Measurements from ENCODE around the gene CFAP73.
"Not testable (repeated sequence)": the region's sequence is repeated elsewhere in the genome, so short reads cannot be mapped to it uniquely, and the experiment has no call there.

Gene CFAP73

GRCh38 chr12:113115455-113116126 is 33.9 kb upstream of the CFAP73 start:
- Mint-ChIP-seq H3K4me1 (no peaks in the 10 kb centered on the region), H3K36me3 (ENCODE audit: low read depth) (no peaks in the 10 kb centered on the region), H3K27ac (no peak overlapping the region), H3K9me3 (no peaks in the 10 kb centered on the region), H3K27me3 (ENCODE audit: low read depth) (peaks cover 29% of the 10 kb centered on the region), H3K4me3 (no peak overlapping the region)
- no peak for TF ChIP-seq CTCF (IDR thresholded peaks at IDR 0.05; ENCODE audit: unreplicated experiment in 3 of 3)

- Mint-ChIP-seq H3K27ac (no peak overlapping the region), H3K27me3 (ENCODE audit: low read depth) (peaks cover 30% of the 10 kb centered on the region), H3K4me1 (no peaks in the 10 kb centered on the region), H3K9me3 (no peaks in the 10 kb centered on the region), H3K4me3 (no peak overlapping the region), H3K36me3 (ENCODE audit: low read depth) (no peaks in the 10 kb centered on the region)
- TF ChIP-seq CTCF (IDR thresholded peaks at IDR 0.05; ENCODE audit: unreplicated experiment in 3 of 3), result no peak
These were observed 32.6 kb upstream of the CFAP73 start for GRCh38 chr12:113116875-113117274.

- peaks cover 32% of the 10 kb centered on the region for H3K27me3 Mint-ChIP-seq (ENCODE audit: low read depth)
- H3K36me3 Mint-ChIP-seq (ENCODE audit: low read depth); H3K9me3 Mint-ChIP-seq; H3K4me3 Mint-ChIP-seq; H3K27ac Mint-ChIP-seq; H3K4me1 Mint-ChIP-seq: not testable (repeated sequence)
These were observed 31.8 kb upstream of the CFAP73 start for GRCh38 chr12:113117684-113118083.

GRCh38 chr12:113118142-113118541 is 31.4 kb upstream of the CFAP73 start:
- Mint-ChIP-seq H3K36me3 (ENCODE audit: low read depth) (no peaks in the 10 kb centered on the region), H3K9me3 (peaks cover 7% of the 10 kb centered on the region), H3K4me3 (no peak overlapping the region), H3K27ac (no peak overlapping the region), H3K4me1 (no peaks in the 10 kb centered on the region), H3K27me3 (ENCODE audit: low read depth) (peaks cover 36% of the 10 kb centered on the region)
- TF ChIP-seq CTCF (IDR thresholded peaks at IDR 0.05; ENCODE audit: unreplicated experiment in 3 of 3), result no peak

GRCh38 chr12:113119980-113120669 is 29.4 kb upstream of the CFAP73 start:
- TF ChIP-seq CTCF (IDR thresholded peaks at IDR 0.05; ENCODE audit: unreplicated experiment in 3 of 3), result no peak
- Mint-ChIP-seq H3K27ac (no peak overlapping the region), H3K4me1 (no peaks in the 10 kb centered on the region), H3K9me3 (peaks cover 16% of the 10 kb centered on the region), H3K4me3 (no peak overlapping the region), H3K27me3 (ENCODE audit: low read depth) (peaks cover 39% of the 10 kb centered on the region), H3K36me3 (ENCODE audit: low read depth) (no peaks in the 10 kb centered on the region)

- no peak for TF ChIP-seq CTCF (IDR thresholded peaks at IDR 0.05; ENCODE audit: unreplicated experiment in 3 of 3)
- peaks cover 39% of the 10 kb centered on the region for H3K27me3 Mint-ChIP-seq (ENCODE audit: low read depth)
- no peaks in the 10 kb centered on the region for H3K36me3 Mint-ChIP-seq (ENCODE audit: low read depth)
- H3K9me3 Mint-ChIP-seq, result peaks cover 19% of the 10 kb centered on the region
- no peak overlapping the region for H3K4me3 Mint-ChIP-seq
- no peaks in the 10 kb centered on the region for H3K4me1 Mint-ChIP-seq
- no peak overlapping the region for H3K27ac Mint-ChIP-seq
These were observed 28.7 kb upstream of the CFAP73 start for GRCh38 chr12:113120670-113121370.
